ENCODE data around the gene SCO2. TPM values are rescaled to one million over a fixed set of nuclear protein-coding genes. Genes with fewer than 3 reads are reported as not detected.

Gene SCO2
- total and polyA plus RNA-seq, 9 of the 15 experiments (the other 6 are each of a cell fraction or from before 2014, with no cell fraction given): 0.34 to 4.0 (median 1.1) TPM; not detected in 3

GRCh38 chr22:50498322-50498890 lies 27.0 kb downstream of the SCO2 start (continued):
- no peak for TF ChIP-seq RERE (CRISPR knock-in tag; IDR thresholded peaks at IDR 0.05; ENCODE audit: borderline replicate concordance)
- peak in 1 of 2 experiments; percentile 59; a peak in 1 of 4 replicates for TF ChIP-seq SRF (CRISPR knock-in tag; IDR thresholded peaks at IDR 0.05)
- no peak for TF ChIP-seq MTF1 (CRISPR knock-in tag; IDR thresholded peaks at IDR 0.05; ENCODE audit: borderline replicate concordance)
- peak in 1 of 2 experiments; percentile 39 for TF ChIP-seq AFF1 (IDR thresholded peaks at IDR 0.05; ENCODE audit: low read depth in 1 of 2, partially characterized antibody in 2 of 2)
- peak; percentile 68; the same call in 1 of the 2 replicates for TF ChIP-seq CTBP1 (IDR thresholded peaks at IDR 0.05; ENCODE audit: borderline replicate concordance)
- TF ChIP-seq REST (IDR thresholded peaks at IDR 0.05; ENCODE audit: borderline replicate concordance): peak; percentile 89
- TF ChIP-seq REST (CRISPR knock-in tag; IDR thresholded peaks at IDR 0.05; ENCODE audit: low read depth): 0 out of 2 replicates have a peak, but pooled peaks have one; percentile 49
- 0 out of 2 replicates have a peak, but pooled peaks have one; percentile 7 for TF ChIP-seq TAL1 (IDR thresholded peaks at IDR 0.05)
